T-cell (primary cell): Measurements from ENCODE around the gene MTA1. TPM values are rescaled to one million over a fixed set of nuclear protein-coding genes. Genes with fewer than 3 reads are reported as not detected.

Experiments
- ATAC-seq, 4 experiments: fragments of 200-7000 bp in 3 of 4; fragments of 150-1000 bp in 1 of 4; cut with Tn5 transposase; replicated peaks in 1 of 4; 1 replicate in 3 of 4; 2 replicates in 1 of 4; pipeline ENCODE4 v1.10.0; 2021; ENCODE audit warnings: moderate library complexity in 3 of 4, mild to moderate bottlenecking in 2 of 4, moderate number of reproducible peaks in 1 of 4
- CTCF ChIA-PET, 2 donors: fragments of 300-600 bp; sonication (Branson Sonifier 250); formaldehyde crosslinking; loops; one replicate each; lab custom pipeline; 2022; ENCODE audit warnings: antibody characterized with exemption in 2 of 2; lab: Charles Lee
- POLR2A ChIA-PET, 2 donors: fragments of 300-600 bp; sonication (Branson Sonifier 250); formaldehyde crosslinking; loops; one replicate each; lab custom pipeline; 2022; ENCODE audit warnings: antibody characterized with exemption in 2 of 2; lab: Charles Lee
- DNase-seq, 35 experiments: peaks; one replicate each; pipeline versions ENCODE4 v3.0.0 to v3.0.0-alpha.2; 2013 to 2023
- H3K27ac ChIP-seq: one replicate; pipeline ENCODE4 v1.5.1; 2013; ENCODE audit warnings: low read length
- H3K27me3 ChIP-seq, 2 experiments: replicated peaks in 1 of 2; 1 replicate in 1 of 2; 2 replicates in 1 of 2; pipeline versions ENCODE4 v1.6.1 to v1.7.0; 2013; ENCODE audit warnings: low read length in 1 of 2, mixed read lengths in 1 of 2; ENCODE audit not compliant: control insufficient read depth in 2 of 2, insufficient read depth in 2 of 2; ENCODE audit errors: extremely low read depth in 1 of 2
- H3K36me3 ChIP-seq, 2 donors: 1 replicate in 1 of 2; 2 replicates in 1 of 2; pipeline versions ENCODE4 v1.6.1 to v1.7.0; 2013; ENCODE audit warnings: low read length in 1 of 2; ENCODE audit not compliant: control insufficient read depth in 2 of 2, insufficient read depth in 1 of 2; ENCODE audit errors: extremely low read depth in 1 of 2
- H3K4me1 ChIP-seq, 2 experiments: 1 replicate in 1 of 2; 2 replicates in 1 of 2; pipeline versions ENCODE4 v1.6.1 to v1.7.0; 2013; ENCODE audit warnings: low read length in 2 of 2, mixed read lengths in 1 of 2; ENCODE audit not compliant: insufficient read depth in 2 of 2, control insufficient read depth in 1 of 2; ENCODE audit errors: extremely low read depth in 1 of 2
- H3K4me3 ChIP-seq, 2 donors: 1 replicate in 1 of 2; 2 replicates in 1 of 2; pipeline versions ENCODE4 v1.5.1 to v1.7.0; 2013; ENCODE audit warnings: mild to moderate bottlenecking in 2 of 2, low read length in 1 of 2, moderate library complexity in 1 of 2; ENCODE audit not compliant: control insufficient read depth in 1 of 2; ENCODE audit errors: extremely low read depth in 1 of 2
- H3K9me3 ChIP-seq: 2 replicates; pipeline ENCODE4 v1.7.0; 2013
- H3K27ac Mint-ChIP-seq, 2 donors: one replicate each; pipeline ENCODE4 v1.8.0; 2020 to 2021; ENCODE audit warnings: mild to moderate bottlenecking in 2 of 2, mixed read lengths in 2 of 2
- H3K27me3 Mint-ChIP-seq, 2 donors: one replicate each; pipeline ENCODE4 v1.8.0; 2021 to 2022; ENCODE audit warnings: mixed read lengths in 2 of 2
- H3K36me3 Mint-ChIP-seq: one replicate; pipeline ENCODE4 v1.8.0; 2021; ENCODE audit warnings: mixed read lengths
- H3K4me1 Mint-ChIP-seq, 3 donors: one replicate each; pipeline ENCODE4 v1.8.0; 2020 to 2022; ENCODE audit warnings: mixed read lengths in 3 of 3, mild to moderate bottlenecking in 1 of 3
- H3K4me3 Mint-ChIP-seq, 3 donors: one replicate each; pipeline ENCODE4 v1.8.0; 2020 to 2022; ENCODE audit warnings: mild to moderate bottlenecking in 3 of 3, mixed read lengths in 3 of 3, moderate library complexity in 3 of 3
- H3K9me3 Mint-ChIP-seq, 3 donors: one replicate each; pipeline ENCODE4 v1.8.0; 2020 to 2022; ENCODE audit warnings: mixed read lengths in 3 of 3
- WGBS: methylation state at CpG from one replicate; pipeline ENCODE4 v1.1.5; 2013; ENCODE audit warnings: missing lambda C conversion rate; ENCODE audit not compliant: insufficient coverage; 5-methylcytosine and 5-hydroxymethylcytosine counted together
- total RNA-seq, 35 experiments: library from RNA in 6 of 35; stranded (reverse) in 6 of 35; fragments of 120-200 nt in 1 of 35; gene quantifications; one replicate each; pipeline versions ENCODE4 v1.2.1 to v1.2.4 and lab custom pipeline; 2013 to 2026

Gene MTA1
- total RNA-seq, 5 donors from 2014 or later (not counting 1 experiment from before 2014, with no cell fraction given): 111 to 152 (median 141) TPM

DNA sequence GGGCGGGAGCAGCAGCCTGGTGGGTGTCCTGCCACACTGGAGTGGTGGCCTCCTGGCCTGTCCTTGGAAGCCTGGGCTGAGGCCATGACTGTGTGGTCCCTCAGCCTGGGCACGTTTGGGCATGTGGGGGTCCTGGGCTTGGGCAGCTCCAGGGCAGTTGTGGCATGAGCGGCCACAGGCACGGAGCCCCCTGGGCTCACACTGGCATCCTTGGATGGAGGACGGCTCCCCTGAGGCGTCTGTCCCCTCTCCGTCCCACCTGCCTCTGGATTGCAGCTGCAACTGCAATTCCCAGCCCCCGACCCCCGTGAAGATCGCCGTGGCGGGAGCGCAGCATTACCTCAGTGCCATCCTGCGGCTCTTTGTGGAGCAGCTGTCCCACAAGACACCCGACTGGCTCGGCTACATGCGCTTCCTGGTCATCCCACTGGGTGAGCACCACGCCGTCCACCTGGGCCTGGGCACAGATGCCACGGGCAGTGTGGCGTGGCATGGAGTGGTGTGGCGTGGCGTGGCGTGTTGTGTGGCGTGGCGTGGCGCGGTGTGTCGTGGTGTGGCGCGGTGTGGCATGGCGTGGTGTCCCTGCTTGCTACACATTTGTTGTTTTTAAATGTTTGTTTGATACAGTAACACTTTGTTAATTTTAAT, 36.4 kb upstream of the MTA1 start:
- Histone ChIP-seq H3K4me3 (no peak overlapping the region), H3K9me3 (no peaks in the 10 kb centered on the region), H3K27me3 (no peaks in the 10 kb centered on the region), H3K4me1 (no peaks in the 10 kb centered on the region), H3K36me3 (peaks cover 12 to 41% of the 10 kb centered on the region in 2 donors), H3K27ac (no peak overlapping the region)
- no peaks in the 10 kb centered on the region for H3K27me3 Mint-ChIP-seq
- peaks cover 5% of the 10 kb centered on the region for H3K36me3 Mint-ChIP-seq
- no peak for DNase-seq
- H3K9me3 Mint-ChIP-seq: no peaks in the 10 kb centered on the region
- ChIA-PET CTCF (no interaction called here), POLR2A (no interaction called here)
- WGBS: 98% methylated on average over 20 of the region's 32 CpGs
- H3K4me1 Mint-ChIP-seq: no peaks in the 10 kb centered on the region
- H3K27ac Mint-ChIP-seq: no peak overlapping the region
- no peak overlapping the region for H3K4me3 Mint-ChIP-seq
- no peak for ATAC-seq

DNA sequence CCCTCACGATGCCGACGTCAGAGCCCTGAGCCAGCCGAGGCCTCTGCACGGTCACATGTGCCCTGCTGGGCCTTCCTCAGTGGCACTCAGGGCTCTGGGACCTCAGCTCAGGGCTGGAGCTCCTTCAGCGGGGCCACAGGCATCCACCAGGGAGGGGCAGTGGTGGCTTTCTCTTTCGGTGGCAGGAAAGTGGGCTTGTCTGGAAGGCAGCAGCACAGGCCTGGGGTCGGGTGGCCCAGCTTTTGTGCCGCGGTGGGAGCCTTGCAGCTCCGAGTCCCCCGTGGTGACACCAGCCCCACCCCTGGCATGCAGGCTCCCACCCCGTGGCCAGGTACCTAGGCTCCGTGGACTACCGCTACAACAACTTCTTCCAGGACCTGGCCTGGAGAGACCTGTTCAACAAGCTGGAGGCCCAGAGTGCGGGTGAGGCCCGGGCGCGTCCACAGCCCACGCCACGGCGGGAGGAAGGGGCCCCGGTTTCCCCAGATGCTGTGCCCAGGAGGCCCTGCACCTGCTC, 35.5 kb upstream of the MTA1 start:
- no peaks in the 10 kb centered on the region for H3K4me1 Mint-ChIP-seq
- 96% methylated on average over 22 of the region's 23 CpGs for WGBS
- ChIA-PET POLR2A (no interaction called here), CTCF (no interaction called here)
- Histone ChIP-seq H3K4me3 (no peak overlapping the region), H3K27ac (no peak overlapping the region), H3K27me3 (no peaks in the 10 kb centered on the region), H3K36me3 (peaks cover 12 to 41% of the 10 kb centered on the region in 2 donors), H3K9me3 (no peaks in the 10 kb centered on the region), H3K4me1 (no peaks in the 10 kb centered on the region)
- H3K36me3 Mint-ChIP-seq: peaks cover 5% of the 10 kb centered on the region
- H3K27me3 Mint-ChIP-seq: no peaks in the 10 kb centered on the region
- H3K27ac Mint-ChIP-seq: no peak overlapping the region
- ATAC-seq (no peak), DNase-seq (no peak)
- no peak overlapping the region for H3K4me3 Mint-ChIP-seq
- H3K9me3 Mint-ChIP-seq: no peaks in the 10 kb centered on the region

DNA sequence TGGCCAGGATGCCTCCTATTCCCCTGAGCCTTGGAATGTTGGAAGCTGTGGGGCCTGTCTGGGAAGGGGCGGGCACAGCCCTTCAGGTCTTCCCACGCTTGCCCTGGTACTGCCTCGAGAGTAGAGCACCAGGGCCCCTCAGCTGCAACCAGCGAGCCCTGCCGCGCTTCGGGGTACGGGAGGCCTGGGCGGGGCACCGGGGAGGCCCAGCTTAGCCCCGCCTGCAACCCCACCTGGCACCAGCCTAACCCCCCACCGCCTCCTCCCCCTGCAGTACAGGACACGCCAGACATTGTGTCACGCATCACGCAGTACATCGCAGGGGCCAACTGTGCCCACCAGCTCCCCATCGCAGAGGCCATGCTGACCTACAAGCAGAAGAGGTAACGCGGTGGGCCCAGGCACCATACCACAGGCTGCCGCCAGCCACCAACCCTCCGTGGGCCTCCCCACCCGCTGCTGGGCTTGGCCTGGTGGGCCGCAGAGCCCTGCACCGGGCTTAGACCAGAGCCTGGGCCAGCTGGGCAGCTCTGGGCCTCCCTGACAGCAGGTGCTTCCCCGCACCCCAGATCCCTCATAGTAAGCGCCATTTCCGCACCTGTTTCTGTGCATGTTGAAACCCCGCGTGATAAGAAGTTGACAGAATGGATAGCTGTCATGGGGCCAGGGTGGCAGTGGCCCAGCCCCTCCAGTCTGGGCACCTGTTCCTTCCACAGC, 34.9 kb upstream of the MTA1 start:
- no peaks in the 10 kb centered on the region for H3K27me3 ChIP-seq
- Mint-ChIP-seq H3K27ac (no peak overlapping the region), H3K9me3 (no peaks in the 10 kb centered on the region), H3K4me1 (no peaks in the 10 kb centered on the region), H3K27me3 (no peaks in the 10 kb centered on the region), H3K4me3 (no peak overlapping the region), H3K36me3 (peaks cover 5% of the 10 kb centered on the region)
- no peak for ATAC-seq
- 97% methylated on average over 26 of the region's 29 CpGs for WGBS
- H3K27ac ChIP-seq: no peak overlapping the region
- ChIA-PET CTCF (interaction anchor here in 1 of 2 donors (0.5 kb wide), 1 partner anchor 32 kb away, joined by 3 read pairs; no protein-coding TSS in a partner anchor), POLR2A (no interaction called here)
- DNase-seq: no peak
- no peaks in the 10 kb centered on the region for H3K4me1 ChIP-seq
- no peak overlapping the region for H3K4me3 ChIP-seq
- H3K36me3 ChIP-seq: peaks cover 12 to 41% of the 10 kb centered on the region in 2 donors
- H3K9me3 ChIP-seq: no peaks in the 10 kb centered on the region

DNA sequence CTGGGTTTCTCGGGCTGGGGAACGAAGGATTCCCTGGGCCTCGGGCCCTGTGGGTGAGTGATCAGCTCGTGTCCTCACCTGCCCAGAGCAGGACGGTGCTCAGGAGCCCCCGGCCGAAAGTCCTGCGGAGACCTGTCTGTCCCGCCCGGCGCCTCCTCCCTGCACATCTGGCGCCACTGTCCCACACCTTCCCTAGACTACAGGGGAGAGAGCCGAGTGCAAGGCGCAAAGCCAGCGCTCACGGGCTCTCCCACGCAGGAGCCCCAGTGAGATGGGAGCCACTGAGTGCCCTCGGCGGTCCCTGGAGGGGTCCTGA, 34.3 kb upstream of the MTA1 start:
- Mint-ChIP-seq H3K27me3 (no peaks in the 10 kb centered on the region), H3K36me3 (peaks cover 5% of the 10 kb centered on the region), H3K9me3 (no peaks in the 10 kb centered on the region), H3K4me3 (no peak overlapping the region), H3K27ac (no peak overlapping the region), H3K4me1 (peaks cover 0 to 3% (median 2%) of the 10 kb centered on the region in 3 donors)
- Histone ChIP-seq H3K27me3 (no peaks in the 10 kb centered on the region), H3K9me3 (no peaks in the 10 kb centered on the region), H3K27ac (no peak overlapping the region), H3K4me3 (no peak overlapping the region), H3K4me1 (peaks cover 0 to 4% of the 10 kb centered on the region in 2 experiments), H3K36me3 (peaks cover 8 to 41% of the 10 kb centered on the region in 2 donors)
- ChIA-PET POLR2A (no interaction called here), CTCF (interaction anchor here in 1 of 2 donors (0.5 kb wide), 1 partner anchor 32 kb away, joined by 3 read pairs; no protein-coding TSS in a partner anchor)
- no peak for DNase-seq
- no peak for ATAC-seq
- 90% methylated on average over 19 of the region's 19 CpGs for WGBS

GRCh38 chr14:105385698-105386365, 33.8 kb upstream of the MTA1 start:
- Histone ChIP-seq H3K36me3 (peaks cover 8 to 41% of the 10 kb centered on the region in 2 donors), H3K4me3 (no peak overlapping the region), H3K4me1 (peaks cover 0 to 6% of the 10 kb centered on the region in 2 experiments), H3K27ac (no peak overlapping the region), H3K27me3 (no peaks in the 10 kb centered on the region), H3K9me3 (no peaks in the 10 kb centered on the region)
- 92% methylated on average over 20 of the region's 22 CpGs for WGBS
- H3K27me3 Mint-ChIP-seq: no peaks in the 10 kb centered on the region
- H3K36me3 Mint-ChIP-seq: peaks cover 5% of the 10 kb centered on the region
- DNase-seq (no peak), ATAC-seq (no peak)
- no peak overlapping the region for H3K4me3 Mint-ChIP-seq
- POLR2A ChIA-PET: no interaction called here
- no peak overlapping the region for H3K27ac Mint-ChIP-seq
- H3K9me3 Mint-ChIP-seq: no peaks in the 10 kb centered on the region
- H3K4me1 Mint-ChIP-seq: peaks cover 0 to 4% (median 4%) of the 10 kb centered on the region in 3 donors
- CTCF ChIA-PET: no interaction called here
